HG02678 (cell line): ENCODE measurements around the gene GCM1.
A peak's percentile ranks its signal among the peaks of the same experiment; 100 is the strongest.

Source experiments
- ATAC-seq: cut with Tn5 transposase; IDR thresholded peaks from one replicate; pipeline ENCODE4 v1.9.1; 2021; ENCODE audit warnings: mild to moderate bottlenecking, moderate library complexity; ENCODE audit not compliant: unreplicated experiment

The GCM1 gene

GRCh38 chr6:53109612-53110011 lies 39.0 kb downstream of the GCM1 start:
- peak; percentile 82 for ATAC-seq

GRCh38 chr6:53107091-53107490 lies 41.5 kb downstream of the GCM1 start:
- no peak for ATAC-seq

GRCh38 chr6:53104916-53105315 lies 43.7 kb downstream of the GCM1 start:
- no peak for ATAC-seq

- ATAC-seq: no peak
These were observed 44.5 kb downstream of the GCM1 start for GRCh38 chr6:53103993-53104675.

GRCh38 chr6:53101006-53101405 lies 47.6 kb downstream of the GCM1 start:
- no peak for ATAC-seq

GRCh38 chr6:53100561-53100960 lies 48.1 kb downstream of the GCM1 start:
- ATAC-seq: no peak

- ATAC-seq: no peak
These were observed 52.9 kb downstream of the GCM1 start for GRCh38 chr6:53095716-53096115.

GRCh38 chr6:53095270-53095669 lies 53.4 kb downstream of the GCM1 start:
- ATAC-seq: no peak

- ATAC-seq: no peak
These were observed 58.1 kb downstream of the GCM1 start for GRCh38 chr6:53090576-53090975.

GRCh38 chr6:53089948-53090347 lies 58.7 kb downstream of the GCM1 start:
- ATAC-seq: no peak

- no peak for ATAC-seq
These were observed 62.3 kb downstream of the GCM1 start for GRCh38 chr6:53086302-53086701.

- ATAC-seq: no peak
These were observed 67.8 kb downstream of the GCM1 start for GRCh38 chr6:53080813-53081212.
